SK-N-MC (cell line): Measurements from ENCODE around the gene NEDD1.

Experiments
- DNase-seq: peaks from one replicate; pipeline ENCODE4 v3.0.0-alpha.2; 2011; ENCODE audit warnings: low read depth, low spot score
- H3K27ac ChIP-seq: fragments of 200-600 bp; sonication (generic); 2 replicates; pipeline ENCODE4 v1.5.1; 2016; ENCODE audit warnings: mixed run types
- H3K36me3 ChIP-seq: fragments of 200-600 bp; sonication (generic); 2 replicates; pipeline ENCODE4 v1.6.1; 2017; ENCODE audit warnings: antibody characterized with exemption, low read length, mixed read lengths; ENCODE audit not compliant: insufficient read depth
- H3K4me3 ChIP-seq: fragments of 200-600 bp; sonication (generic); 2 replicates; pipeline ENCODE4 v1.5.1; 2016
- H3K9ac ChIP-seq: fragments of 200-600 bp; sonication (generic); 2 replicates; pipeline ENCODE4 v1.8.0; 2017; ENCODE audit warnings: mixed run types, mixed read lengths; ENCODE audit not compliant: insufficient read length
- H3K9me3 ChIP-seq: fragments of 200-600 bp; sonication (generic); 2 replicates; pipeline ENCODE4 v1.6.1; 2017; ENCODE audit warnings: low read depth, mild to moderate bottlenecking, antibody characterized with exemption, low read length, moderate library complexity, mixed read lengths
- EZH2 ChIP-seq: fragments of 200-600 bp; sonication (generic); IDR thresholded peaks from one replicate; pipeline ENCODE4 v1.6.1; 2017; ENCODE audit warnings: antibody characterized with exemption
- FOXP2 ChIP-seq: optimal IDR thresholded peaks from 2 replicates; pipeline ENCODE3; 2011; ENCODE audit warnings: mild to moderate bottlenecking, moderate library complexity; ENCODE audit not compliant: insufficient read depth; ENCODE audit errors: extremely low read length, control extremely low read depth
- POLR2AphosphoS5 ChIP-seq: IDR thresholded peaks from 2 replicates; pipeline ENCODE4 v1.6.1; 2012; ENCODE audit warnings: mild to moderate bottlenecking, low read depth, low read length, borderline replicate concordance

NEDD1 gene

GRCh38 chr12:96997797-96998484 is 90.9 kb downstream of the NEDD1 start:
- H3K9ac ChIP-seq = no peak overlapping the region
- no peak for DNase-seq
- H3K36me3 ChIP-seq = no peaks in the 10 kb centered on the region
- no peak overlapping the region for H3K4me3 ChIP-seq
- H3K9me3 ChIP-seq = no peaks in the 10 kb centered on the region
- TF ChIP-seq EZH2 = no peak
- no peak for TF ChIP-seq FOXP2
- TF ChIP-seq POLR2AphosphoS5 = no peak
- H3K27ac ChIP-seq = no peak overlapping the region

GRCh38 chr12:97003276-97003675 is 96.2 kb downstream of the NEDD1 start:
- Histone ChIP-seq H3K4me3 (no peak overlapping the region), H3K27ac (no peak overlapping the region), H3K9ac (no peak overlapping the region), H3K36me3 (no peaks in the 10 kb centered on the region), H3K9me3 (no peaks in the 10 kb centered on the region)
- no peak for DNase-seq
- no peak for TF ChIP-seq EZH2
- no peak for TF ChIP-seq FOXP2
- no peak for TF ChIP-seq POLR2AphosphoS5
